ENCODE data around the gene ARL2BP. TPM values are rescaled to one million over a fixed set of nuclear protein-coding genes. Genes with fewer than 3 reads are reported as not detected.

ARL2BP gene
- total and polyA plus RNA-seq, 9 of the 15 experiments (the other 6 are each of a cell fraction or from before 2014, with no cell fraction given): 16.7 to 41.8 (median 27.2) TPM

GRCh38 chr16:57300387-57301125 lies 55.5 kb downstream of the ARL2BP start (continued):
- TF ChIP-seq, protein P1, sequence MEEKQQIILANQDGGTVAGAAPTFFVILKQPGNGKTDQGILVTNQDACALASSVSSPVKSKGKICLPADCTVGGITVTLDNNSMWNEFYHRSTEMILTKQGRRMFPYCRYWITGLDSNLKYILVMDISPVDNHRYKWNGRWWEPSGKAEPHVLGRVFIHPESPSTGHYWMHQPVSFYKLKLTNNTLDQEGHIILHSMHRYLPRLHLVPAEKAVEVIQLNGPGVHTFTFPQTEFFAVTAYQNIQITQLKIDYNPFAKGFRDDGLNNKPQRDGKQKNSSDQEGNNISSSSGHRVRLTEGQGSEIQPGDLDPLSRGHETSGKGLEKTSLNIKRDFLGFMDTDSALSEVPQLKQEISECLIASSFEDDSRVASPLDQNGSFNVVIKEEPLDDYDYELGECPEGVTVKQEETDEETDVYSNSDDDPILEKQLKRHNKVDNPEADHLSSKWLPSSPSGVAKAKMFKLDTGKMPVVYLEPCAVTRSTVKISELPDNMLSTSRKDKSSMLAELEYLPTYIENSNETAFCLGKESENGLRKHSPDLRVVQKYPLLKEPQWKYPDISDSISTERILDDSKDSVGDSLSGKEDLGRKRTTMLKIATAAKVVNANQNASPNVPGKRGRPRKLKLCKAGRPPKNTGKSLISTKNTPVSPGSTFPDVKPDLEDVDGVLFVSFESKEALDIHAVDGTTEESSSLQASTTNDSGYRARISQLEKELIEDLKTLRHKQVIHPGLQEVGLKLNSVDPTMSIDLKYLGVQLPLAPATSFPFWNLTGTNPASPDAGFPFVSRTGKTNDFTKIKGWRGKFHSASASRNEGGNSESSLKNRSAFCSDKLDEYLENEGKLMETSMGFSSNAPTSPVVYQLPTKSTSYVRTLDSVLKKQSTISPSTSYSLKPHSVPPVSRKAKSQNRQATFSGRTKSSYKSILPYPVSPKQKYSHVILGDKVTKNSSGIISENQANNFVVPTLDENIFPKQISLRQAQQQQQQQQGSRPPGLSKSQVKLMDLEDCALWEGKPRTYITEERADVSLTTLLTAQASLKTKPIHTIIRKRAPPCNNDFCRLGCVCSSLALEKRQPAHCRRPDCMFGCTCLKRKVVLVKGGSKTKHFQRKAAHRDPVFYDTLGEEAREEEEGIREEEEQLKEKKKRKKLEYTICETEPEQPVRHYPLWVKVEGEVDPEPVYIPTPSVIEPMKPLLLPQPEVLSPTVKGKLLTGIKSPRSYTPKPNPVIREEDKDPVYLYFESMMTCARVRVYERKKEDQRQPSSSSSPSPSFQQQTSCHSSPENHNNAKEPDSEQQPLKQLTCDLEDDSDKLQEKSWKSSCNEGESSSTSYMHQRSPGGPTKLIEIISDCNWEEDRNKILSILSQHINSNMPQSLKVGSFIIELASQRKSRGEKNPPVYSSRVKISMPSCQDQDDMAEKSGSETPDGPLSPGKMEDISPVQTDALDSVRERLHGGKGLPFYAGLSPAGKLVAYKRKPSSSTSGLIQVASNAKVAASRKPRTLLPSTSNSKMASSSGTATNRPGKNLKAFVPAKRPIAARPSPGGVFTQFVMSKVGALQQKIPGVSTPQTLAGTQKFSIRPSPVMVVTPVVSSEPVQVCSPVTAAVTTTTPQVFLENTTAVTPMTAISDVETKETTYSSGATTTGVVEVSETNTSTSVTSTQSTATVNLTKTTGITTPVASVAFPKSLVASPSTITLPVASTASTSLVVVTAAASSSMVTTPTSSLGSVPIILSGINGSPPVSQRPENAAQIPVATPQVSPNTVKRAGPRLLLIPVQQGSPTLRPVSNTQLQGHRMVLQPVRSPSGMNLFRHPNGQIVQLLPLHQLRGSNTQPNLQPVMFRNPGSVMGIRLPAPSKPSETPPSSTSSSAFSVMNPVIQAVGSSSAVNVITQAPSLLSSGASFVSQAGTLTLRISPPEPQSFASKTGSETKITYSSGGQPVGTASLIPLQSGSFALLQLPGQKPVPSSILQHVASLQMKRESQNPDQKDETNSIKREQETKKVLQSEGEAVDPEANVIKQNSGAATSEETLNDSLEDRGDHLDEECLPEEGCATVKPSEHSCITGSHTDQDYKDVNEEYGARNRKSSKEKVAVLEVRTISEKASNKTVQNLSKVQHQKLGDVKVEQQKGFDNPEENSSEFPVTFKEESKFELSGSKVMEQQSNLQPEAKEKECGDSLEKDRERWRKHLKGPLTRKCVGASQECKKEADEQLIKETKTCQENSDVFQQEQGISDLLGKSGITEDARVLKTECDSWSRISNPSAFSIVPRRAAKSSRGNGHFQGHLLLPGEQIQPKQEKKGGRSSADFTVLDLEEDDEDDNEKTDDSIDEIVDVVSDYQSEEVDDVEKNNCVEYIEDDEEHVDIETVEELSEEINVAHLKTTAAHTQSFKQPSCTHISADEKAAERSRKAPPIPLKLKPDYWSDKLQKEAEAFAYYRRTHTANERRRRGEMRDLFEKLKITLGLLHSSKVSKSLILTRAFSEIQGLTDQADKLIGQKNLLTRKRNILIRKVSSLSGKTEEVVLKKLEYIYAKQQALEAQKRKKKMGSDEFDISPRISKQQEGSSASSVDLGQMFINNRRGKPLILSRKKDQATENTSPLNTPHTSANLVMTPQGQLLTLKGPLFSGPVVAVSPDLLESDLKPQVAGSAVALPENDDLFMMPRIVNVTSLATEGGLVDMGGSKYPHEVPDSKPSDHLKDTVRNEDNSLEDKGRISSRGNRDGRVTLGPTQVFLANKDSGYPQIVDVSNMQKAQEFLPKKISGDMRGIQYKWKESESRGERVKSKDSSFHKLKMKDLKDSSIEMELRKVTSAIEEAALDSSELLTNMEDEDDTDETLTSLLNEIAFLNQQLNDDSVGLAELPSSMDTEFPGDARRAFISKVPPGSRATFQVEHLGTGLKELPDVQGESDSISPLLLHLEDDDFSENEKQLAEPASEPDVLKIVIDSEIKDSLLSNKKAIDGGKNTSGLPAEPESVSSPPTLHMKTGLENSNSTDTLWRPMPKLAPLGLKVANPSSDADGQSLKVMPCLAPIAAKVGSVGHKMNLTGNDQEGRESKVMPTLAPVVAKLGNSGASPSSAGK (IDR thresholded peaks at IDR 0.05): no peak; the same call in 1 of the 2 replicates
- TF ChIP-seq ZBTB1 (CRISPR knock-in tag; IDR thresholded peaks at IDR 0.05; ENCODE audit: borderline replicate concordance, low read depth) (no peak), NKRF (IDR thresholded peaks at IDR 0.05; ENCODE audit: borderline replicate concordance) (no peak), ATF1 (CRISPR knock-in tag; IDR thresholded peaks at IDR 0.05) (no peak), ATF1 (tag; IDR thresholded peaks at IDR 0.05) (peak; percentile 86), ZFP1 (CRISPR knock-in tag; IDR thresholded peaks at IDR 0.05) (no peak), JUND (IDR thresholded peaks at IDR 0.05; ENCODE audit: borderline replicate concordance, low read depth, low read length) (peak; percentile 67), JUND (tag; IDR thresholded peaks at IDR 0.05; ENCODE audit: borderline replicate concordance, low read depth, low read length) (peak; percentile 13; the same call in 2 of the 3 replicates), RCOR1 (IDR thresholded peaks at IDR 0.05; ENCODE audit: borderline replicate concordance in 1 of 2, low read depth in 2 of 2, low read length in 2 of 2) (peak; percentile 40 to 68; a peak in 2 of 4 replicates), BRCA1 (IDR thresholded peaks at IDR 0.05) (no peak), BRCA1 (CRISPR knock-in tag; IDR thresholded peaks at IDR 0.05) (no peak), RAD21 (CRISPR knock-in tag; conservative IDR thresholded peaks at IDR 0.05 in 1 of 2, IDR thresholded peaks at IDR 0.05 in 1 of 2) (peak; percentile 99), SIRT6 (IDR thresholded peaks at IDR 0.05; ENCODE audit: low read depth, low read length) (no peak), MCM3 (IDR thresholded peaks at IDR 0.05) (no peak), BHLHE40 (IDR thresholded peaks at IDR 0.05; ENCODE audit: low read length) (peak; percentile 61; the same call in 1 of the 2 replicates), ZSCAN29 (IDR thresholded peaks at IDR 0.05) (peak; percentile 11; the same call in 1 of the 2 replicates)

Data from K562 (cell line).